LNCaP clone FGC (cell line): ENCODE measurements around the gene FUT7.

Experiments
- DNase-seq: peaks from one replicate; pipeline ENCODE4 v3.0.0-alpha.2; 2011; ENCODE audit warnings: low read depth
- H3K4me3 ChIP-seq: 2 replicates; pipeline ENCODE4 v1.5.1; 2011; ENCODE audit warnings: mild to moderate bottlenecking, low read depth, low read length, control low read depth
- CTCF ChIP-seq: IDR thresholded peaks from 2 replicates; pipeline ENCODE4 v1.5.1; 2012; ENCODE audit warnings: mild to moderate bottlenecking; ENCODE audit not compliant: control insufficient read depth, insufficient read depth; ENCODE audit errors: extremely low read depth

The FUT7 gene

GRCh38 chr9:137019891-137020683 is 11.8 kb downstream of the FUT7 start:
- DNase-seq, result no peak
- no peak overlapping the region for H3K4me3 ChIP-seq
- TF ChIP-seq CTCF, result no peak

- TF ChIP-seq CTCF, result no peak
- no peak for DNase-seq
- H3K4me3 ChIP-seq, result no peak overlapping the region
Measured at GRCh38 chr9:137018761-137019559, 12.9 kb downstream of the FUT7 start.

GRCh38 chr9:137017791-137018497 is 13.9 kb downstream of the FUT7 start:
- TF ChIP-seq CTCF, result no peak
- no peak overlapping the region for H3K4me3 ChIP-seq
- DNase-seq, result no peak

- TF ChIP-seq CTCF, result no peak
- no peak for DNase-seq
- no peak overlapping the region for H3K4me3 ChIP-seq
Measured at GRCh38 chr9:137017071-137017470, 14.8 kb downstream of the FUT7 start.

DNA sequence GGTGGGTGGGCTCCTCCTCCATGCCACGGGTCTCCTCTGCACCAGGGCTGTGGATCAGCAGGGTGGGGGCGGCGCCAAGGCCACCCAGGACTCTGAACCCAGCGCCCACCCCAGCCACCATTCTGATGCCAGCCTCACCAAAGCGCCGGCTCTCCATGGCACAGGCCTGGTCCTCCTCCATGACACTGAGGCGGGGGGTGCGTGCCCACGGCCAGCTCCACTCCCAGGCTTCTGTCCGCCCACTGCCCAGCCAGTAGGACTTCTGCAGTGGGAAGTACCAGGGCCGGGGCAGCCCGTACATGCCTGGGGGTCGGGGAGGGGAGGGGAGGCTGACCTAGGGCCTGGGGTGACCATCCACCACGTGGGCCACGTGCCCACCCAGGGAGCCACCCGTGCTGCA is 15.5 kb downstream of the FUT7 start:
- H3K4me3 ChIP-seq, result no peak overlapping the region
- TF ChIP-seq CTCF, result no peak
- no peak for DNase-seq

- H3K4me3 ChIP-seq, result no peak overlapping the region
- DNase-seq, result no peak
- TF ChIP-seq CTCF, result no peak
Measured at GRCh38 chr9:137015976-137016375, 15.9 kb downstream of the FUT7 start.
